GM18505 (cell line): ENCODE data around the gene TTL.

Experiments
- ATAC-seq: cut with Tn5 transposase; IDR thresholded peaks from one replicate; pipeline ENCODE4 v1.9.1; 2021; ENCODE audit not compliant: unreplicated experiment
- POLR2A ChIP-seq: IDR thresholded peaks from 4 replicates; pipeline ENCODE4 v1.6.1; 2011; ENCODE audit warnings: borderline replicate concordance; ENCODE audit not compliant: insufficient read depth, insufficient read length; ENCODE audit errors: extremely low read depth

The TTL gene

DNA sequence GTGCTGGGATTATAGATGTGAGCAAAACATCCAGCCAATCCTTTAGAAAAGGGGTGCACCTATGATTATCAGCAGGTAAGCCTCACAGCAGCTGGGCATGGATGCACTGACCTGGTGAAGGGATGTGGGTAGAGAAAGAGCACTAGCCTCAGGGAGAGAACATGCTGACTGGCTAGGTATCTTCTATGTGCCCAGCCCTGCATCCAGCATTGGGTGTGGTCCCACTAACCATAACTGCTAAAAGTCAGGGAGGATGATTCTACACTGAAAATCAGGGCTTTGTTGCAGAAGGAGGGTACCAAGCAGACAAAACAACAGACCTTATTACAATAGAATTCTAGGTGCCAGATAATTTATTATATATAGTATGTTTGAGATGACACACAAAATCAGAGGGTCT is 27.4 kb upstream of the TTL start:
- no peak for ATAC-seq
- no peak for TF ChIP-seq POLR2A

DNA sequence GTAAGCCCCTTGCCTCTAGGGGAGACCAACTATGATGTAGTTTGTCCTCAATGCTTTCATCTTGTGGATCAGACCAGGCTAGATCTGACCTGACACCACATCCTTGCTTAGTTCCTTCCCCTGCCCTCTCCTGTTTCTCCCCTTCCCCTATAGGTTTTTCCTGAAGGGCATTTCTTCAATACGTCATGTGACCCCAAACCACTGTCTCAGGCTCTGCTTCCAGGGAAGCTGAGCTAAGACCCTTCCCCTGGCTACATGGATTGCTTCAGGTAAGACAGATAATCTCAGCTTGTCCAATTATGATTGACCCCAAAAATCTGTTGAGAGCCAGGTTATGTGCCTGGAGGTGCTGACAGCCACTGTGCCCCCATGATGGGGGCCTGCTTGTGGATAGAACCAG is 22.6 kb upstream of the TTL start:
- no peak for ATAC-seq
- no peak for TF ChIP-seq POLR2A

DNA sequence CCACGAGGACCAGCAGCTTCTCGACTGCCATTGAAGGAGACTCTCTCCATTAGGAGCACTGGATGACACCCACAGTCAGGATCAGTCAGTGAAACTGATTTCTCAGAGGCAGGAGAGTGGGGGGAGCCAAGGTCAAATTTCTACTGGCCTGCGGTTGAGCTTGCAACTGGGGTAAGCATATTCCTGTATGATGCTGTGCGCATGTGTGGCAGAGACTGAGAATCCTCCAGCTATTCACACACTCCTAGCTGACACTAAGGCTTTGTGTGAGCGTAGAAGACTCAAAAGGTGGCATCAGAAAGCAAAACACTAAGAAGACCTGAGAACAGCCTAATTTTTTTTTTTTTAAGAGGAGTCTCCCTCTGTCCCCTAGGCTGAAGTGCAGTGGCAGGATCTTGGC is 19.8 kb upstream of the TTL start:
- TF ChIP-seq POLR2A, result no peak
- no peak for ATAC-seq

DNA sequence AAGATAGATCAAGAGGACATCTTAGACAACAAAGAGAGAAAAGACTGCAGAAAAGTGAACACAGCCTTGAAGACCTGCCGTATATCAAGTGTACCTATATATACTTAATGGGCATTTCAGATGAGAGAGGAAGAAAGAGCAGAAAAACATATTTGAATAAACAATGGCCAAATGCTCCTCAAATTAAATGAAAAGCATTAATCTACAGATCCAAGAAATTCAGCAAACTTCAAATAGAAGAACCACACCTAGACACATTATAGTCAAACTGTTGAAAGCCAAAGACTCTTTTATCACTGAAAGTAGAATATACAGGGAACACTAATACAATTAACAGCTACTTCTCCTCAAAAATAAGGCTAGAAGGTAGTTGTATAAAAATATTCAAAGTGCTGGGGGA is 18.7 kb upstream of the TTL start:
- no peak for TF ChIP-seq POLR2A
- ATAC-seq, result no peak

DNA sequence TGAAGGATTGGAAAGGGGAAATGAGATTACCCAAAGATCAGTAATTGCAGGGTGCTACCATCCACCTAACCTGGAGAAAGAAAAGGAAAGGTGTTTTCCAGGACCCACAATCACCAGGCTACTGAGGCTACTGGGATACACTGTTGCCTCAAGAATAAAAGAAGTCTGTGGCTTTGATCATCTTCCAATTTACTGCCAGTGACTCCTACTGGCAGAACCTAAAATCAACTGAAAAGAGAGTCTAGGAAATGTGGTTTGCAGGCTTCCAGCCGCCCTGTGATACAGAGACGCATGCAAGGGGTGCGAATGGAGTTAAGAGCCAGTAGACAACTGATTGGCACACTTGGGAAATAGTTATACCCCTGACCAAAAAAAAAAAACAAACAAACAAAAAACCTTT is 16.6 kb upstream of the TTL start:
- no peak for TF ChIP-seq POLR2A
- no peak for ATAC-seq

DNA sequence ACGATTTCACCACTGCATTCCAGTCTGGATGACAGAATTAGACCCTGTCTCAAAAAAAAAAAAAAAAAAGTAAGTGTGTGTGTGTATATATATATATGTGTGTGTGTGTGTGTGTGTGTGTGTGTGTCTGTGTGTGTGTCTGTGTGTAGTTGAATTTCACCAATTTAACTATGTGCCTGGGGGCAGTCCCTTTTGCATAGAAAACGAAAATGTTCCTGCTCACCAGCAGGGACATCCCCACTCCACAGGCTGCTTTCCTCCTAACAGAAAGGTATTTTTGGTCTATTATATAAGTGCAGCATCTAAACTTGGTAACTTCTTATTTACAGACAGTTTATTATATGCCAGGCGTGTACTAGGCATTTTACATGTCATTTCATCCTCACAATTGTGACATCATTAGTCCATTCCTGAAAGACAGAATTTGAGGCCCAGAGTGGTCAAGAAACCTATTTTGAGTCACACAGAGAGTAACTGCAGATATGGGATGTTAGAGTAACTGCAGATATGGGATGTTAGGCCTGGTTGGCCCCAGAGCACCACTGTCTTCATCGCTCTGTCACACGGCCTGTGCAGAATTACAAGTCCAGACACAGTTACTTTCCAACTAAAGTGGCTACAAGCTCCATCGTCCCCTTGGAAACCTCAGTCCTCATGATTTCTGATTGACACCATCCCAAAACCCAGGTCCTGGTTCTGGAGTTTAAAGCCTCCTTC is 9.3 kb upstream of the TTL start:
- ATAC-seq, result no peak
- TF ChIP-seq POLR2A, result no peak

DNA sequence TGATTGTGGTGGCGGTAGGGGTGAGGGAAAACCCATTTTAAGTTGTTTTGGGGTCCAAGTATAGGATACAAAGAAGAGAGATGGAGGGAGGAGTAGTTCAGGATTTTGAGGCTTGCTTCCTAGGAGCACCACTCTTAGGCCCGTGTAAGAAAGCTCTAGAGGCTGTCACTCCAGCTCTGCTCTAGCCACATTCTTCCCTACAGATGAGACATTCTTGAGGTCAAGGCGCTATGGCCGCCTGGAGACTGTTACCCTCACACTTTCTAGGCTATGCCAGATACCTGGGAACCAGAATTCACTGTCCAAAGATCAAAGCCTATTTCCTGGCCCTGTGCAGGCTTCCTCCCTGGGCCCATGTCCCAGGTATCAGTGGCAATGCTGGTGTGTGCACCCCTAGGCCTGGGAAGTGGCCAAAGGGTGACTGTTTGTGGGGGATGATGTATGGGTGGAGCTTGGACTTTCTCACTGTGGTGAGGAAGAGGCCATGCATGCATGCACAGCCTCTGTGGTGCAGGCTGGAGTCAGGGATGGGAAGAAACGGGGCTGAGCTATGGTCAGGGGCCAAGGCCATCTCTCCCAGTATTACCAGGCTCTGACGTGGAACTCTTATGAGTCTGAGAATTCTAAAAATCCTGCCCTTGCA is 7.0 kb upstream of the TTL start:
- no peak for ATAC-seq
- TF ChIP-seq POLR2A, result no peak

DNA sequence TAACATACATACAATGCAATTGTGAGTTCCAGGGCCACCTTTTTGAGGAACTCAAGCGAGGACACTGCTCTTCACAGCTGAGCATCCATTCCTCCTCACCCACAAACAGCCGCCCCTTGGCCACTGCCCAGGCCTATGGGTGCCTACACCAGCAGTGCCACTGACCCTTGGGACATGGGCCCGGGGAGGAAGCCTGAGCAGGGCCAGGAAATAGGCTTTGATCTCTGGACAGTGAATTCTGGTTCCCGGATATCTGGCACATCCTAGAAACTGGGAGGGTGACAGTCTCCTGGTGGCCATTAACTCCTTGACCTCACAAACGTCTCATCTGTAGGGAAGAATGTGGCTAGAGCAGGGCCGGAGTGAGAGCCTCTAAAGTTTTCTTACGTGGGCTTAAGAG is 5.5 kb upstream of the TTL start:
- no peak for ATAC-seq
- TF ChIP-seq POLR2A, result no peak

DNA sequence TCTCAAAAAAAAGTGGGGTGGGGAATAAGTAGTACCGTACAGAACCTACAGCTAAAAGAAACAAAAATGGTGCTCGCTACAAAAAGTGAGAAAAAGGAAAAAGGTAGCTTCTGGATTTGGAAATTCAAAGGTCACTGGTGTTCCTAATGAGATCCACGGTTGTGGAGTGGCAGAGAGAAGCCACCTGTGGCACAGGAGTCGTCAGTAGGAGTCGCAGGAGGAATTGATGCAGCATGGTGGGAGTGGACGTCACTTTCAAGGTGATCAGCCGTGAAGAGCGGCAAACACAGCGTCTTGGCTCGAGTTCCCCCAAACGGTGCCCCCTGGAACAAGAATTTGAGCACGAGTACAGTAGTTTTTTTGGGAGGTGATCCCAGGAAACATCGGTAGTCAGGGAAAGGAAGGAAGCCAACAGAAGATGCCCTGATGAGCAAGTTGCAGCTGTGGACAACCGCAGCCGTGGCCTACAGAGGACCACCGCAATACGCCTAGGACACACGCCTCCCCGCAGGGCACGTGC is 1.4 kb upstream of the TTL start:
- no peak for ATAC-seq
- TF ChIP-seq POLR2A, result no peak

DNA sequence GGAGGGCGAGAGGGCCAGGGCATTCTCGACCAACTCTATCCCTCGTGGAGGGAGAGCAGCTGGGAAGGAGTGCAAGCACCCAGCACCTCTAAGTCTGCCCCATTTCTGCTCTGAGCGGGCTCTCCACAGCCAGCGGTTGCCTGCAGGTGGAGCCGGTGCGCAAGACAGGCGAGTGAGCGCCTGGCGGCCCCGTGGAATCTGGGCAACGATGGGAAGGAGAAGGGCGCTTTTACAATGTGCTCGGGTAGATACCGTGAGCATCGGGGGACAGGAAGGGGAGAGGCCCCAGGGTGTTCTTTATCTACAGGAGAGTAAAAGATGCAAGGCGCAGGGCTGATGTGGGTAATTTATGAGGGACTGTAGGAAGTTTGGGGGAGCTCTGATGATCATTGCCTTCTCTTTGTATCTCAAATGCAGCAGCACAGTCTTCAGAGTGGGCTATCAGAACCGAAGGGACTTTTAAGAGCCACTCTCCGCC is 867 bp upstream of the TTL start:
- TF ChIP-seq POLR2A, result no peak
- ATAC-seq, result peak; percentile 69

DNA sequence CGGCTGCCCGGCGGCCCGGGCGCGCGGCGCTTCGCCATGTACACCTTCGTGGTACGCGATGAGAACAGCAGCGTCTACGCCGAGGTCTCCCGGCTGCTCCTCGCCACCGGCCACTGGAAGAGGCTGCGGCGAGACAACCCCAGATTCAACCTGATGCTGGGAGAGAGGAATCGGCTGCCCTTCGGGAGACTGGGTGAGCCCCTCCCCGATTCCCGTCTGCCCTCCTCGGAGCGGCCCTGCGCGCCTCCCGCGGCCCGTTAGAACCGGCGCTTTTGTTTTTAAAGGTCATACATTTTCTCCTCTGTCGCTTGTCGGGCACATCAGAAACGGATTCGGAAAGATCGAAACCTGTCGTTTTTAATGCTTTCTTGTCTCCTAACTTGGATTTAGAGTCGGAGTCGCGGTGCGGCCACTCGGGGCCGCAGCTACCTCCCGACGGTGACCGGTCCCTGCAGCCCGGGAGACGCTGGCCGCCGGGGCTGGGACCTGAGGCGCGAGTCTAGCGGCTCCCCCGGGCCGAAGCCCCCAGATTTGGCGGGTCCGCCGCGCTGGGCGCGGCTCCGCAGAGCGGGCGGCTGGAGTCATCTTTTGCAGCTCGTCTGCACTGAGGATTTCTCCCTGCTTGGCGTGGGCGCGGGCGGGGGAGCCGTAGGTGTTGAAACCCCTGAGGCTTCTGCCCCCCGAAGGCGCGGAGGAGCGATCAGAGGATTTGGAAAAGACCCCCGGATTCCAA is 519 bp downstream of the TTL start:
- no peak for TF ChIP-seq POLR2A
- peak; percentile 20 for ATAC-seq

DNA sequence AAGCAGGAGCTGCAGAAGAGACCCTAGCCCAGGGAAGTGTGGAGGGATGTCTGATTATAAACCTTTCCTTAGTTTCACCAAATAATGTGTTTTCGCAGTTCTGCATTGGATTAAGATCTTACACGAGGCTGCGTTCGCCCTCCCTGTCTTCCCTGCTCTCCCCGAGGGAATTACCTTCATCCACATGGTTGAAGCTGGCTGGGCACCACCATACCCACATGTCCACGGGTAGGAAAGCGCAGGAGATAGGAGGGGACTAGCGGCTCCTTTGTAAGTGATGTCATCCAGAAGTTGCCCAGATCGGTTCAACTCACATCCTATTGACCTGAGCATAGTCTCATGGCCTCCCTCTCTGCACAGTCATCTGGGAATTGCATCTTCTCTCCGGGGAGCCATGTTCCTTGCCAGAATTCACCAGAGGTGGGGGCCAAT is 1.1 kb downstream of the TTL start:
- TF ChIP-seq POLR2A, result no peak
- no peak for ATAC-seq

DNA sequence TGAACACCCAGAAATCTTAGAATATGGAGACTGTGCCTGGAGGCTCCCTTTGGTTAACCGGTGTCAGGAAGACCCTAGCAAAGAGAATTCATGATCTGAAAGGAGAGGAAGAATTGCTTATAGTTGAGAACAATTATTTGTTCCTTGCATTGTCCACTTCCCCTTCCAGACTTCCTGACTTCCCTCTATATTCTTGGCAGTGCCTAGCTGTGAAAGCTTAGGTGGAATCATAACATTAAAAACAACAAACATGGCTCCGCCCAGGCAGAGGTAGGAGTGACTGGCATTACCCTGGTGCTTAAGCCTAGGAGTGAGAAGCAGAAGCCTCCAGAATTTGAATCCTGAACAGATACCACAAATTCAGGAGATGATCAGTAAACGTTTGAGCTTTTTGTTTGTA is 1.9 kb downstream of the TTL start:
- ATAC-seq, result no peak
- TF ChIP-seq POLR2A, result no peak
